Right atrium auricular region (tissue), 2 donors: Measurements from ENCODE around the gene KCNH2. TPM values are rescaled to one million over a fixed set of nuclear protein-coding genes. Genes with fewer than 3 reads are reported as not detected.

Source experiments
- DNase-seq: peaks from one replicate; pipeline ENCODE4 v3.0.0-alpha.2; 2019; ENCODE audit warnings: low spot score
- H3K27ac ChIP-seq, 2 donors: fragments of 200-600 bp; sonication (generic); 1 replicate in 1 of 2; 2 replicates in 1 of 2; pipeline ENCODE4 v1.5.1; 2016 to 2019
- H3K27me3 ChIP-seq, 2 donors: fragments of 200-600 bp; sonication (generic); one replicate each; pipeline versions ENCODE4 v1.5.1 to v1.6.0; 2017 to 2019
- H3K36me3 ChIP-seq: fragments of 200-600 bp; sonication (generic); one replicate; pipeline ENCODE4 v1.5.1; 2016
- H3K4me1 ChIP-seq, 2 donors: fragments of 200-600 bp; sonication (generic); one replicate each; pipeline versions ENCODE4 v1.5.1 to v1.6.0; 2017 to 2019
- H3K4me3 ChIP-seq, 2 donors: fragments of 200-600 bp; sonication (generic); 1 replicate in 1 of 2; 2 replicates in 1 of 2; pipeline ENCODE4 v1.5.1; 2017 to 2019; ENCODE audit warnings: mild to moderate bottlenecking in 1 of 2, moderate library complexity in 1 of 2
- H3K9me3 ChIP-seq, 2 donors: fragments of 200-600 bp; sonication (generic); one replicate each; pipeline ENCODE4 v1.5.1; 2019
- total RNA-seq, 2 donors: library from RNA; depleted of rRNA; stranded (reverse); fragments of >200 nt; gene quantifications; one replicate each; pipeline ENCODE4 v1.1.0, GENCODE V29; 2016
- TF ChIP-seq, protein P1 (sequence below), 2 donors: fragments of 200-600 bp; sonication (generic); IDR thresholded peaks; one replicate each; pipeline ENCODE4 v1.5.1; 2019; ENCODE audit warnings: antibody characterized with exemption in 2 of 2

KCNH2 gene
- total RNA-seq, 2 donors from 2014 or later: 119 to 128 TPM

DNA sequence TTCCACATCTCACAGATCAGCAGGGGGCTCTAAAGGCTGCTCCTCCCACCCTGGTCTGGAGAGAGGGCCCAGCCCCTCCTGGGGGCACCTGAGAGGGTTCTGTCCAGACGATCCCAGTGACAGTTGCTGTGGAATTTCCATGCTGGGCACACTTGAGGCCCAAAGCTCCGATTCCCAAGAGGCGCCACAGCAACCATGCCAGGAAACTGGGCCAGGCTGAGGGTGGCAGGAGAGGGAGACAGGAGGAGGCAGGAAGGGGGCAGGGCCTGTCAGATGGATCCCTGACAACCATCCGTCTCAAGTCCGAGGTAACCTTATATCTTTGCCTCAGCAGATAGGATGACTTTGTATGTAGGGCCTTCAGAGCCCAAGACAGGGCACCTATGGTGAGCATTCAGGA, 8.4 kb upstream of the KCNH2 start:
- Histone ChIP-seq H3K27me3 (no peaks in the 10 kb centered on the region), H3K27ac (peak overlapping the region; percentile 43 to 54), H3K9me3 (no peaks in the 10 kb centered on the region), H3K4me3 (no peak overlapping the region), H3K4me1 (peaks cover 0 to 31% of the 10 kb centered on the region in 2 donors), H3K36me3 (no peaks in the 10 kb centered on the region)
- TF ChIP-seq, protein P1, sequence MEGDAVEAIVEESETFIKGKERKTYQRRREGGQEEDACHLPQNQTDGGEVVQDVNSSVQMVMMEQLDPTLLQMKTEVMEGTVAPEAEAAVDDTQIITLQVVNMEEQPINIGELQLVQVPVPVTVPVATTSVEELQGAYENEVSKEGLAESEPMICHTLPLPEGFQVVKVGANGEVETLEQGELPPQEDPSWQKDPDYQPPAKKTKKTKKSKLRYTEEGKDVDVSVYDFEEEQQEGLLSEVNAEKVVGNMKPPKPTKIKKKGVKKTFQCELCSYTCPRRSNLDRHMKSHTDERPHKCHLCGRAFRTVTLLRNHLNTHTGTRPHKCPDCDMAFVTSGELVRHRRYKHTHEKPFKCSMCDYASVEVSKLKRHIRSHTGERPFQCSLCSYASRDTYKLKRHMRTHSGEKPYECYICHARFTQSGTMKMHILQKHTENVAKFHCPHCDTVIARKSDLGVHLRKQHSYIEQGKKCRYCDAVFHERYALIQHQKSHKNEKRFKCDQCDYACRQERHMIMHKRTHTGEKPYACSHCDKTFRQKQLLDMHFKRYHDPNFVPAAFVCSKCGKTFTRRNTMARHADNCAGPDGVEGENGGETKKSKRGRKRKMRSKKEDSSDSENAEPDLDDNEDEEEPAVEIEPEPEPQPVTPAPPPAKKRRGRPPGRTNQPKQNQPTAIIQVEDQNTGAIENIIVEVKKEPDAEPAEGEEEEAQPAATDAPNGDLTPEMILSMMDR (IDR thresholded peaks at IDR 0.05): no peak
- no peak for DNase-seq

DNA sequence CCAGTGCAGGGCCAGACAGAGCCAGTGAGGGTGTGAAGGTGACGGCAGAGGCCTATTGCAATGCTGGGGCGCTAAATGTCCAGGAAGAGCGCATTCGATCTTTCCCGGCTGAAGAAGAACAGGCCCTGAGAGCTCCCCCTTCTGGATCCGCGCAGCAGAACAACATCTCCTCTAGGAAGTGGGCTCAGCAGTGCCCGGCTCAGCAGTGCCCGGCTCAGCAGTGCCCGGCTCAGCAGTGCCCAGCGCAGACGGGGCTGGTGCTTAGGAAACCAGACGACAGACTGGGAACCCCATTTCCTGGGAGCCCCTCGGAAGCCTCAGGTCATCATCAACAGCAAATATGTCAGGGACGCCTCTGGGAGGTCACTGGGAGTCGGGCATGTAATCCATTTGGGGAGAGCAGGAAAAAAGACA, 8.0 kb upstream of the KCNH2 start:
- H3K9me3 ChIP-seq: no peaks in the 10 kb centered on the region
- no peak overlapping the region for H3K4me3 ChIP-seq
- no peak for DNase-seq
- H3K27me3 ChIP-seq: no peaks in the 10 kb centered on the region
- TF ChIP-seq, protein P1 (IDR thresholded peaks at IDR 0.05): peak; percentile 50 to 79
- H3K36me3 ChIP-seq: no peaks in the 10 kb centered on the region
- peaks cover 0 to 31% of the 10 kb centered on the region in 2 donors for H3K4me1 ChIP-seq
- peak overlapping the region; percentile 43 to 54 for H3K27ac ChIP-seq

DNA sequence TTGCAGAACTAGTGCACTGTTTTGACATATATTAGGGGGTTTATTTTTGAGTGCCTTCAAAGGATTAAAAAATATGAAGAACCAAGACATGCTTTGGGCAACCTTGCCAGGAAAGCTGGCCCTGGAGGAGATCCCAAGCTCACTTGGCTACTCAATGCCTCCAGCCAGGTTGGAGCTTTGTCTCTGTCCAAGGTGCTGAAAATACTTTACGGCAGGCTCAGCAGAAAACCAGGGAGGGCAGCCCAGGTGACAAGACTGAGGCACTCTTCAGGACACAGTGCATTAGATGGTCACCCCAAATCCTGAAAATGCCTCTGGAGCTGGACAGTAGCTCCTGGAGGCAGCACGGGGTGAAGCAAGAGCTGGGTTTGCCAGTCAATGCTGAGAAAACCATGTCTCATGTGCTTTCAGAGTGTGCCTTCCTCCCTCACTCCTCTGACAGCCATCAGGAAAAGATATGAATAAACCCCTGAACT, 5.8 kb upstream of the KCNH2 start:
- H3K4me3 ChIP-seq: no peak overlapping the region
- no peaks in the 10 kb centered on the region for H3K27me3 ChIP-seq
- no peak overlapping the region for H3K27ac ChIP-seq
- DNase-seq: no peak
- peaks cover 0 to 33% of the 10 kb centered on the region in 2 donors for H3K4me1 ChIP-seq
- H3K36me3 ChIP-seq: no peaks in the 10 kb centered on the region
- TF ChIP-seq, protein P1 (IDR thresholded peaks at IDR 0.05): no peak
- H3K9me3 ChIP-seq: no peaks in the 10 kb centered on the region

DNA sequence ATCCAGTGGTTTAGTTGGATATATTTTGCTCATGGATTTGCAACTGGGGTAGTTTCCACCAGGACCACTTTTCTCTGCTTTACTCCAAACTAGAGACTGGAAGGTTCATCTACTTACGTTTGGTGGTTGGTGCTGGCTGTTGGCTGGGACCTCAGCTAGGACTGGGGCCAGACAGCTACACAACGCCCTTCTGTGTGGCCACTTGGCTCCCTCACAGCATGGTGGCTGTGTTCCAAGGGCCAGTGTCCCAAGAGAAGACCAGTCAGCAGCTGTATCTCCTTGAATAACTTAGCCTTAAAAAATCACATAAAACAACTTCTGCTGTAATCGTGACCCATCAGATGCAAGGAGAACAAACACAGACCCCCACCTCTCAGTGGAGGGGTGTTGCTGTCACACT, 4.2 kb upstream of the KCNH2 start:
- DNase-seq: no peak
- no peak overlapping the region for H3K4me3 ChIP-seq

DNA sequence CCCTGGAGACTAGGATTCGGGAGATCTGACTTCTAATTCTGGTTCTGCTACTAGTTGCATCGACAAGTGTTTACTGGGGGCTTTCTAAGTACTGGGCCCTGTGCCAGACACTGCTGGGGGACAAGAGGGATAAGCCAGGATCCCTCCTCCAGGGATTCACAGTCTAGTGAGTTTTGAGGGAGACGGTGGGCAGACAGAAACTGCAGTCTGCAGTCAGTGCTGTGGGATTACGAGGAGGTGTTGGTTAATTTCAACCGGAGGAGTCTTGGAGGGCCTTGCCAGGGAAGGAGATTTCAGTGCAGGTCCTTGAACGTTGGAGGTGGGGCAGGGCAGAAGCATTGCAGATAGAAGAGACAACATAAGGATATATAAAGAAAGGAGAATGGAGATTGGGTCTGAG, 3.5 kb upstream of the KCNH2 start:
- Histone ChIP-seq H3K4me1 (peaks cover 0 to 39% of the 10 kb centered on the region in 2 donors), H3K36me3 (no peaks in the 10 kb centered on the region), H3K4me3 (no peak overlapping the region), H3K27ac (no peak overlapping the region), H3K9me3 (no peaks in the 10 kb centered on the region), H3K27me3 (peaks cover 0 to 4% of the 10 kb centered on the region in 2 donors)
- TF ChIP-seq, protein P1 (IDR thresholded peaks at IDR 0.05): no peak
- no peak for DNase-seq

More for the DNA sequence above, 4.2 kb upstream of the KCNH2 start:
- no peaks in the 10 kb centered on the region for H3K36me3 ChIP-seq
- TF ChIP-seq, protein P1 (IDR thresholded peaks at IDR 0.05): no peak
- no peaks in the 10 kb centered on the region for H3K27me3 ChIP-seq
- H3K9me3 ChIP-seq: no peaks in the 10 kb centered on the region
- H3K27ac ChIP-seq: no peak overlapping the region
- H3K4me1 ChIP-seq: peaks cover 0 to 36% of the 10 kb centered on the region in 2 donors

DNA sequence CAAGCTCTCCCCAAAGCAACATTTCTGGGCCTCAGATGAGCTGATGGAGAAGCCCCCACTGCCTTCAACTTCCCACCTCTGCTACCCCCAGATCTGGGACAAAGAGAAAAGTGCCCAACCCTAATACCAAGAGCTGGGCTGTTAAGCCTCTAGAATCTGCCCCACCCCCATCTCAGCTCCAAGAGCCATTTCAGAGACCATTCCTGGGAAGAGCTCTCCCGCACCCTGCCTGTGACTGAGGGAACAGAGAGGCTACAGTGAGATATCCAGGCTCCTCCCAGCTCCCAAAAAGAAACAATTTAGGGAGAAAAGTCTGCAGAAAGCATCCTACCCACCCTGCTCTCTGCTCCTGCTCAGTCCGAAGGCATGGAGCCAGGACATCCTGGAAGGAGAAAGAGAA, 2.5 kb upstream of the KCNH2 start:
- Histone ChIP-seq H3K9me3 (no peaks in the 10 kb centered on the region), H3K27me3 (peaks cover 0 to 7% of the 10 kb centered on the region in 2 donors), H3K27ac (no peak overlapping the region), H3K4me3 (no peak overlapping the region), H3K36me3 (no peaks in the 10 kb centered on the region), H3K4me1 (peaks cover 0 to 39% of the 10 kb centered on the region in 2 donors)
- no peak for DNase-seq
- TF ChIP-seq, protein P1 (IDR thresholded peaks at IDR 0.05): no peak
